ENCODE measurements around the gene MSH3.

- TF ChIP-seq CTCF (conservative IDR thresholded peaks at IDR 0.05) = no peak
- TF ChIP-seq ZFX (IDR thresholded peaks at IDR 0.05) = no peak
Measured at GRCh38 chr5:80884086-80884813, 229.8 kb downstream of the MSH3 start.
